NCI-H446 treated with DMSO at 0.1 percent for 48 hours (cell line): ENCODE results near the gene STXBP4.

Experiments
- DNase-seq: peaks from one replicate; lab custom pipeline; 2025; lab: John Stamatoyannopoulos, UW

STXBP4 gene

GRCh38 chr17:54971901-54972300 lies 3.3 kb downstream of the STXBP4 start:
- no peak for DNase-seq

GRCh38 chr17:54972406-54973138 lies 4.0 kb downstream of the STXBP4 start:
- DNase-seq: no peak

GRCh38 chr17:54974759-54975158 lies 6.2 kb downstream of the STXBP4 start:
- DNase-seq: no peak

GRCh38 chr17:54976316-54976715 lies 7.8 kb downstream of the STXBP4 start:
- DNase-seq: no peak

- no peak for DNase-seq
Measured at GRCh38 chr17:54977744-54978143, 9.2 kb downstream of the STXBP4 start.

- DNase-seq: no peak
Measured at GRCh38 chr17:54979657-54980056, 11.1 kb downstream of the STXBP4 start.

GRCh38 chr17:54980375-54980774 lies 11.8 kb downstream of the STXBP4 start:
- DNase-seq: no peak

- DNase-seq: no peak
Measured at GRCh38 chr17:54982399-54982798, 13.8 kb downstream of the STXBP4 start.

GRCh38 chr17:54983260-54983659 lies 14.7 kb downstream of the STXBP4 start:
- no peak for DNase-seq

- no peak for DNase-seq
Measured at GRCh38 chr17:54985476-54985875, 16.9 kb downstream of the STXBP4 start.

GRCh38 chr17:54990118-54990517 lies 21.6 kb downstream of the STXBP4 start:
- no peak for DNase-seq

- no peak for DNase-seq
Measured at GRCh38 chr17:54991567-54991966, 23.0 kb downstream of the STXBP4 start.

- peak; percentile 41 for DNase-seq
Measured at GRCh38 chr17:54992797-54993639, 24.5 kb downstream of the STXBP4 start.

GRCh38 chr17:54996441-54996840 lies 27.9 kb downstream of the STXBP4 start:
- no peak for DNase-seq

GRCh38 chr17:55002458-55002857 lies 33.9 kb downstream of the STXBP4 start:
- no peak for DNase-seq

- no peak for DNase-seq
Measured at GRCh38 chr17:55004484-55004883, 35.9 kb downstream of the STXBP4 start.

GRCh38 chr17:55005520-55005919 lies 37.0 kb downstream of the STXBP4 start:
- no peak for DNase-seq

- no peak for DNase-seq
Measured at GRCh38 chr17:55023626-55024025, 55.1 kb downstream of the STXBP4 start.

- DNase-seq: no peak
Measured at GRCh38 chr17:55037828-55038227, 69.3 kb downstream of the STXBP4 start.

GRCh38 chr17:55038291-55038690 lies 69.7 kb downstream of the STXBP4 start:
- DNase-seq: no peak

GRCh38 chr17:55040611-55041010 lies 72.0 kb downstream of the STXBP4 start:
- no peak for DNase-seq

GRCh38 chr17:55053855-55054254 lies 85.3 kb downstream of the STXBP4 start:
- DNase-seq: peak; percentile 15

- no peak for DNase-seq
Measured at GRCh38 chr17:55054429-55054828, 85.9 kb downstream of the STXBP4 start.
